ENCODE results near the gene ZNF791.
"Not testable (repeated sequence)": the region's sequence is repeated elsewhere in the genome, so short reads cannot be mapped to it uniquely, and the experiment has no call there.

The ZNF791 gene

DNA sequence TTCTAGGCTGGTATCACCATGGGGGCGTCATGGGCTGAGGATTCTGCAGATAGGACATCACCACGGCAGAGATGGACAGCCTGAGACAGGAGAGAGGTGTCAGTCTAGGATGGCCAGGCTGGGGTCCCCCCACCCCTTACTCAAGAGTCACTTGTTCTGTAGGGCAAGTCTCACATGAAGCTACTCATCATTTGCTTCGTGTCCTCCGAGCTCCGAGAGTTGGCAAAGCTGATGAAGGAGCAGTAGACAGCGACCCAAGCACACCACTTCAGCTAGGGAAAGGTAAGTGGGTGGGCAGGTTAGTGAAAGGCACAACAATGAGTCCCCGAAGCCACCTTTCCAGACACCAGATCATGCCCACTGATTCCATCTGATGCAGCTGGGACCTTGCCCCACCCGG, 57.6 kb downstream of the ZNF791 start:
- no peak for DNase-seq

DNA sequence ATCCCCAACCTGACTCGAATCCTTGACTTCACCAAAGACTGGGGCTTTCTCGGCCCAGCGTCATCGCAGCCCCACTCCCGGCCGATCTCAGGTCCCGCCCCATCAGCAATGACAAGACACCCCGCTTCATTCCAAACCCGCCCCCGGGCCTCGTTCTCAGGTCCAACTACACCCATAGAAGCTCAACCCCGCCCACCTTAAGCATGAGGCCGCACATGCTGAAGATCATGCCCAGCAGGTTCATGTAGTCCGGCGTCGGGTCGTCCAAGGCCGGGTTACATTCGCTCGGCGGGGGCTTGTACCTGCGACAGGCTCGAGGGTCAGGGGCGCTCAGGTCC, 58.2 kb downstream of the ZNF791 start:
- DNase-seq = peak; percentile 83

DNA sequence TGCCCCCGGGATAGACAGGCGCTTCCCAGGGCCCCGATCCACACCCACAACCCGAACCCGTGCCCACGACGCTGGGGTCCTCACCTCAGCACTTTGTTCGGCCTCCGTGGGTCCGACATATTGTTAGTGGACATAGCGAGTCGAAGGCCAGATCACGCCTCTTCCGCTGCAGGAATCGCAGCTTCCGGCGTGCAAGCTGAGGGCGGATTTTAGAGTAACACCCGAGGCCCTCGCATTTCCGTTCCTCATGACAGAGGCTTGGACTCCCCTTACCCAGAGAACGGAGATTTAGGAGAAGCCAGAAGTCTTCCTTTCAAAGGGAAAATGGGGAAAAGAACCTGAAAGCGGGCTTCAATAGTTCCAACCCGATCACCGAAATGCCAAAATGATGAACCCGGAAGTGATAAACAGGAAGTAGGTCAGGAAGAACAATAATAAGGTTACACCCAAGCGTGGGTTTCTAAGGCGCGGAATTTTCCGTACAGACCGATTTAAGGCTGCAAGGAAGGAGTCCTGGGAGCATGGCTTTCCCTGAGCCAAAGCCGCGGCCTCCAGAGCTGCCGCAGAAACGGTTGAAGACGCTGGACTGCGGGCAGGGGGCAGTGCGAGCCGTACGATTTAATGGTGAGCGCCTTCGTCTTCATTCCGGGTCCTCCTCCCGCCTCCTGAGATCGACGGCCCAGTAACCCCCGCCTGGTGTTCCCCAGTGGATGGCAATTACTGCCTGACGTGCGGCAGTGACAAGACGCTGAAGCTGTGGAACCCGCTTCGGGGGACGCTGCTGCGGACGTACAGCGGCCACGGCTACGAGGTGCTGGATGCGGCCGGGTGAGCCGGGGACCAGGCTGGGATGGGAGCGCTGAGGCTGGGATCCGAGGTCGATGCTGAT, 58.8 kb downstream of the ZNF791 start:
- DNase-seq = peak; percentile 76 to 80

DNA sequence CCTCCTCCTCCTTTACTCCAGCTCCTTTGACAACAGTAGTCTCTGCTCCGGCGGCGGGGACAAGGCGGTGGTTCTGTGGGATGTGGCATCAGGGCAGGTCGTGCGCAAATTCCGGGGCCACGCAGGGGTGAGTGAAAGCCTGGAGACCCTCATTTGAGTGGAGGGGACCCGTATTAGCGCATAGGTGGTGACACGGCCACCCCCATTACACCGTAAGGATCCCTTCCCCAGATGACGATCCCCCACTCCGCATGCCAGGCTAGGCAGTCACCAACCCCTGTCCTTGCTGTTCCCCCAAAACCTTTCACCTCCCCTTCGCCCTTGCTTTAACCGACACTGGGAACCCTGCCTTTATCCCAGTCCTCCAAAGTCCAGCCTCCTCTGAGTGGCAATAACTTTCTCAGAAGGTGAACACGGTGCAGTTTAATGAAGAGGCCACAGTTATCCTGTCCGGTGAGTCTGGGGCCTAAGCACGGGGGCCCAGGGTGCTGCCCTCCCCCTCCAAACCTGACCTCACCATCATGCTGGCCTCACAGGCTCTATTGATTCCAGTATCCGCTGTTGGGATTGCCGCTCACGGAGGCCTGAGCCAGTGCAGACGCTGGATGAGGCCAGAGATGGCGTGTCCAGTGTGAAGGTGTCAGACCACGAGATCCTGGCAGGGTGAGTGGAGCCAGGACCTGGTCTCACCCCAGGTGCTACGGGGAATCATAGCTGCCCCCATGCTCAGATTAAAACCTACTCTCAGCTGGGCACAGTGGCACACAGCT, 59.6 kb downstream of the ZNF791 start:
- DNase-seq = no peak

DNA sequence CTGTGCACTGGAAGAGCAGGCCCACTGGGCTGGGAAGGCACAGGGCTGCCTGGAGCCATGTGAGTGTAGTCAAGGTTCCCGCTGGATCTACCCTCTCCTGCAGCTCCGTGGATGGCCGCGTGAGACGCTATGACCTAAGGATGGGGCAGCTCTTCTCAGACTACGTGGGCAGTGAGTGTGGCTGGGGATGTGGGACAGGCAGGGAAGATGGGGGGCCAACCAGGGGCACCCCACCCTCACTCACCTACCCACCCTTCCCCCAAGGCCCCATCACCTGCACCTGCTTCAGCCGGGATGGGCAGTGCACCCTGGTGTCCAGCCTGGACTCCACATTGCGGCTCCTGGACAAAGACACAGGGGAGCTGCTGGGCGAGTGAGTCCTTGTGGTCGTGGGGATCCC, 62.0 kb downstream of the ZNF791 start:
- DNase-seq = no peak

DNA sequence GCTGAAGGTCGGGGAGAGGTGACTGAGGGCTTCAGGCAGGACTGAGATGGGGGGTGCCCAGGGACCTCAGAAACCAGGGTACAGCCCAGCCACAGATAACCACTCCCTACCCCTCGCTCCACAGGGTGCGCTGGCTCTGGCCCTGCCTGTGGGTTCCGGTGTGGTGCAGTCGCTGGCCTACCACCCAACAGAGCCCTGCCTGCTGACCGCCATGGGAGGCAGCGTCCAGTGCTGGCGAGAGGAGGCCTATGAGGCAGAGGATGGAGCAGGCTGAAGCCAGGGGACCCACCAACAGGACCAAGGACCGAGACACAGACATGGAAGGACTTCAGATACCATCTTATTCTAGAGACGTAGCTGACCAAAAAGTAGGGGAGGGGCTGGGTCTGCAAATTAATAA, 64.7 kb downstream of the ZNF791 start:
- DNase-seq = no peak

DNA sequence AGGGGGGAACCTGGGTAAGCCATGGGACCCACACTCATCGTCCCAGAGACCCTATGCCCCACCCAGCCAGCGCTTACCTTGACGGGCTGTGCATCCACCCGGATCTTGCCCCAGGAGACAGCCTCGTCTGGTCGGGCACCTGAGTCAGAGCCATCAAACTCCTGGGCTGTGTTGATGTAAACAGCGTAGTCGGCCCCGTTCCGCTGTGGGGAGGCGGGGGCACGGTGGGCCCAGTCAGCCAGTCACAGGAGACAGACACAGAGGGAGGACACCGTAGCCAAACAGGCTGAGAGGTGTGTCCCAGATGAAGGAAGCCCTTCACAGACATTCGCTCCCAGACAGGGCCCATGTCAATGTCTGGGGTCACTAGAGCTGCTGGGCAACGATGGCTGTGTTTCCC, 65.2 kb downstream of the ZNF791 start:
- no peak for DNase-seq

DNA sequence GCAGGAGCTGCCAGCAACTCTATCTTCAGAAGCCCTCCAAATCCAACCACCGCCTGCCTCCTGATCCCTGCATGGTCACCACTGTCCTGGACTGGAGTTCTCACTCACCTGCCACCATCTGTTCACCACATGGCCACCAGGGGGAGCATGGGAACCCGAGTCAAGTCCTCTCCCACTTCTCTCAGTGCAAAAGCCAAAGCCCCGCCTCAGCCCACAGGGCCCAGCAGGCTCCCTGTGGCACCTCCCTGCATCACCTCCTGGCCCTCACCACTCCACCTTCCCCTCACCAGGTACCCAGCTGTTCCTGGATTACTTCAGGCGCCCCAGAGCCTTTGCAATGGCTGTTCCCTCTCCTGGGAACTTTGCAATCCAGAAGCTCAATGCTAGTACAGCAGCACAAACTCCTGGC, 65.7 kb downstream of the ZNF791 start:
- DNase-seq = peak; percentile 79 to 83

DNA sequence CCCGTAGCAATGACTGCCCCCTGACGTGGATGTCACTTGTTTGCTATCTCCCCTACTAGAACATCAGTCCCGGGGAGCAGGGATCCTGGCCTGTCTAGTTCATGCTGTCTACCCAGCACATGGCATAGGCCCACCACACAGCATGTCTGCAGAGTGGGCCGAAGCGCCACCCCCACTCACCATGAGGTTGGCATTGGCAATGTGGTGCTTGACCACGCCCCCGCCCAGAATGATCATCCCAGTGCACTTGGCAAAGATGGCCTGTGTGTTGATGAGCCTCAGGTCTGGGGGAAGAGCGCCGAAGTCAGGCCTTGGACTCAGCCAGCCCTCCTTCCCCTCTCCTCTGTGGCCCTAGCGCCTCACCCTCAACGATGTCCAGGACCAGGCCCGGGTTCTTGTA, 66.2 kb downstream of the ZNF791 start:
- no peak for DNase-seq

DNA sequence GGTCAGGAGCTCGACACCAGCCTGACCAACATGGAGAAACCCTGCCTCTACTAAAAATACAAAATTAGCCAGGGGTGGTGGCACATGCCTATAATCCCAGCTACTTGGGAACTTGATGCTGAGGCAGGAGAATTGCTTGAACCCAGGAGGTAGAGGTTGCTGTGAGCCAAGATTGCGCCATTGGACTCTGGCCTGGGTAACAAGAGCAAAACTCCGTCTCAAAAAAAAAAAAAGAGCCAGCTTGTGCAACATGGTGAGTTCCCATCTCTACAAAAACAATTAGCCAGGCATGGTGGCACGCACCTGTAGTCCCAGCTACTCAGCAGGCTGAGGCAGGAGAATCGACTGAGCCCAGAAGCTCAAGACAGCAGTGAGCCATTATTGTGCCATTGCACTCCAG, 67.3 kb downstream of the ZNF791 start:
- DNase-seq = not testable (repeated sequence)

DNA sequence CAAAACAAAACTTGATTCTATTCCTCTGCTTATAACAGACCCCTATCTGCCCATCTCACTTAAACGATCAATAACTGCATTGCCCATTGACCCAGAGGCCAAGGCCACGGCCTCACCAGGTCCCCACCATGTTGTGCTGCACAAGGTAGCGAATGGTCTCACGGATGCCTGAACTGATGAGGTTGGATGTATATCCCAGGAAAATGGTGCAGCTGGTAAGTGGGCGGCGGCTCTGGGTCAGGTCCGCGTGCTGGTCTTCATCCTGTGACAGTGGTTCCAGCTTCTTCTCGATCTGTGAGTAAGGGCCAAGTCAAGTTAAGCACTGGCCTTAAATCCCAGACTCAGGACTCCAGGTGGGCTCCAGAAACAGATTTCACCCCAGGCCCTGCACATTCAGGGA, 69.3 kb downstream of the ZNF791 start:
- no peak for DNase-seq

DNA sequence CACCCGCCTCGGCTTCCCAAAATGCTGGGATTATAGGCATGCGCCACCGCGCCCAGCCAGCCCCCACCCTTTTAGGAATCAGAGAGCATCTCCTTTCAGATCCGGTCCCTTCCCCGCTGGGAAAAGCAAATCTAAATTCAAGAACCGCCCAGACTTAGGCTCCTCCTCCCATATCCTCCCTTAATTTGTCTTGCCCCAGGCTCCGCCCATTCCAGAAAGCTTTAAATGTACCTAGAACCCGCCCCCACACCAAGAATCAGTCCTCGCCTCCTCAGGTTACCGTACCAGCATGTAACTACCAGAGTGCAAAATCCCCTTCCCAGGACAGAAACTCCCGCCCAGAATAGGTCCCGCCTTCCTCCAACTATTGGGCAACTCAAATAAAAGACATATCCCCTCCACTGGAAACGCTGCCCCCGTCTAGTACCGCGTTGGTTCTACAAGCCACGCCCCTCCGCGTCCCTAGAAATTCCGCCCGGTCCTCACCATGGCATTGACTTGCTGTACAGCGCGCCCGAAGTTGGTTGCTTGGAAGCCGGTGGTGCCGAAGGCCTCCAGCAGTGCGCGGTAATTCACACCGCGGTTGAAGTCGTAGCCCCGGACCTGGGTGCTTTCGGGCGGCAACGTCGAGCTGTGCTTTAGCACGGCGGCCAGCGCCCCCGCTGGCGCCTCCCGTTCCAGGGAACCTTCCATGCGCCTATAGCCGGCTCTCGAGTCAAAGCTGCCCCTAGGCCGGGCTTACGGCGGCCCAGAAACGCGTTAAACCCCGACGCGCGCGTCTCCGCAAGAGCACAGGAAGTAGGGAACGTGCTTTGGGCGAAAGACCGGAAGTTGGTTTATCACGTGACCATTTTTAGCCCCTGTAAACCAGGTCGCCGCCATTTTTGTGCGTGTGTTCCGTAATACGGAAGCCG, 70.6 kb downstream of the ZNF791 start, which contains the start of gene DHPS:
Gene DHPS, minus strand, starts transcription at position 807 of the 914 bp plus-strand sequence. Its CDS starts 114 bp downstream, at position 693.
- DNase-seq = peak; percentile 95
